ENCODE measurements around the gene CALD1.

Gene CALD1, protein sequence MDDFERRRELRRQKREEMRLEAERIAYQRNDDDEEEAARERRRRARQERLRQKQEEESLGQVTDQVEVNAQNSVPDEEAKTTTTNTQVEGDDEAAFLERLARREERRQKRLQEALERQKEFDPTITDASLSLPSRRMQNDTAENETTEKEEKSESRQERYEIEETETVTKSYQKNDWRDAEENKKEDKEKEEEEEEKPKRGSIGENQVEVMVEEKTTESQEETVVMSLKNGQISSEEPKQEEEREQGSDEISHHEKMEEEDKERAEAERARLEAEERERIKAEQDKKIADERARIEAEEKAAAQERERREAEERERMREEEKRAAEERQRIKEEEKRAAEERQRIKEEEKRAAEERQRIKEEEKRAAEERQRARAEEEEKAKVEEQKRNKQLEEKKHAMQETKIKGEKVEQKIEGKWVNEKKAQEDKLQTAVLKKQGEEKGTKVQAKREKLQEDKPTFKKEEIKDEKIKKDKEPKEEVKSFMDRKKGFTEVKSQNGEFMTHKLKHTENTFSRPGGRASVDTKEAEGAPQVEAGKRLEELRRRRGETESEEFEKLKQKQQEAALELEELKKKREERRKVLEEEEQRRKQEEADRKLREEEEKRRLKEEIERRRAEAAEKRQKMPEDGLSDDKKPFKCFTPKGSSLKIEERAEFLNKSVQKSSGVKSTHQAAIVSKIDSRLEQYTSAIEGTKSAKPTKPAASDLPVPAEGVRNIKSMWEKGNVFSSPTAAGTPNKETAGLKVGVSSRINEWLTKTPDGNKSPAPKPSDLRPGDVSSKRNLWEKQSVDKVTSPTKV

DNA sequence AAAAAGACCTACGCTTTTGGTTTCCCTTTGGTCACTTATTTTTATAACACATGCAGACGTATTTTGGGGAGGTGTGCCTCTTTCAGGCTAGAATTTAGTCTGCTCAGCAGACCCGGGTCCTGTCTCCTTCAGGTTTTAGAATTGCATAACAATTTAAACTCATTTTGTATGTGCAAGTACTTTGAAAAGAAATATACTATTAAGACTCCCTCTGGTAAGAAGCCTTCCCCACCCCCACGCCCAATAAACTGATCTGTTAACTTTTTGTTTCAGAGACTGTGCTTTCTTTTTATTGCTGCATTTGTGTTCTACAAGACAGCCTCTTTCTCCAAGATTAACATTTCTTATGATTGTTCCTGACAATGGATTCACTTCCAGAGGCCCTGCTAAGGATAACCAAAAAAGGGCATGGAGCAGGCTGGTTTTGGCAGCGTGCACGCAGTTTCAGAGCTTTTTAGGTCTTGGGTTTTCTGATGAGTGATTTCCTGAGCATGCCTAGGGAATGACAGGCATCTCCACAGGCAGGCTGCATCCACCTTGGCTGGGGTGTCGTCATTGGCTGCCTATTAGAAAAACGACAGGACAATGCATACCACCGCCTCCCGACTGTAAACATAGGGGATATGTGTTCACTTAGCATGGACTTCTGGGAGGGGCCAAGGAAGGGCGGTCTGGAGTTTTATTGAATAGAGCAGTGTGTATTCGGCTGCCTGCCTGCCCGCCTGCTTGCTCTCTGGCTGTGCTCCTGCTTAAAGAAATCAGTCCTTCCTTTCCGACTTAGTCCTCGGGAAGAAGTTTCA is at the start of gene CALD1:
Gene CALD1 (plus strand): TSS at position 694 of the 800 bp plus-strand sequence. CDS start 88,100 bp downstream, outside the sequence.
- no peak for DNase-seq

DNA sequence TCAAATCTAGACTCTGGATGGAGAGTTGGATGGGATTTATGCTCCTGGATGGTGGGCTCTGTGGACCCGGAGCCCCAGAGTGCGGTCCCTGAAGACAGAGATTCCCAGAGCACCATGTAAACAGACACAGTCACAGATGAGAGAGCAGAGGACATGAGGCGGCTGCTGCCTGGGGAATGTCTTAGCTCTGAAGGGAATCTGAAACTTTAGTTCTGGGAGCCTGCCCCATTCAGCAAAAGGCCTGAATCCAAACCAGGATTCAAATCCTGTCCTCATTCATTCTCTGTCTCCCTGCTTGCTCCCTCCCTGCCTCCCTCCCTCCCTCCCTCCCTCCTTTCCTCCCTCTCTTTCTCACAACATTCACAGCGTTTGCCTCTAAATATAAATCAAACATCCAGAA is 49.5 kb upstream of the CALD1 start:
- no peak for DNase-seq

DNA sequence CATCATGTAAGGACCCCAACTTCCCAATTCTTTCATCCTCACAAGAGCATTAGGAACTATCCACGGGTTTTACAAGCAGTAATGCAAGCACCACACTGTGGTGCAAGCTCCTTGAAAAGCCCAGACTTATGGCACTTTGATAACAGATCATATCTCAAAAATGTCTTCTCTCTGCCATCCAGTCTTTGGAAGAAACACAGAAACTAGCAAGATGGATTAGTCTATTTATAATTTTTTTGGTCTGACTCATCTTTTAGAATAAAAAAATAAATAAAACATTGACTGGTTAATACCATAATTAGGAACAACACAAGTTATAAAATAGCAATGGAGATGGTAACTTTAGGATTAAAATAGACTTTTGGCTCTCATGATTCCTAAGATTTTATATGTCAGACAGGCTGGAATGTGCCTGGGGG is 49.0 kb upstream of the CALD1 start:
- DNase-seq = no peak

DNA sequence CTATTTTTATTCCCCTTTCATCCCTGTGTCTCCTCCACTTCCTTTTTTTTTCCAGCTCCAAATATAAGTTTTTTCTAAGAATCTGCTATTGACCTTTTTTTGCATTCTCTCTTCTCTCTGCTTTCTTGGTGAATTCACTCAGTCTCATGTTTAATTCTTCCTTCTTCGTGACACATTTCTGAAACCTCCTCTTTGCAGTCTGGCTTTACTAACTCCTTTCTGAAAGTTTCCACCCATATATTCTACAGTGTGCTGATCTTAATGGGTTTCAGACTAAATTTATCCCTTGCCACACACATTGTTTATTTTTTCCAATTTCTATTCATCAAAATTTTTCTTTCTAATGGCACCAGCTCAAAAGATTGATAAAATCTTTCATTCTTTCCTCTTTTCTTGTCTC is 47.8 kb upstream of the CALD1 start:
- DNase-seq = no peak

DNA sequence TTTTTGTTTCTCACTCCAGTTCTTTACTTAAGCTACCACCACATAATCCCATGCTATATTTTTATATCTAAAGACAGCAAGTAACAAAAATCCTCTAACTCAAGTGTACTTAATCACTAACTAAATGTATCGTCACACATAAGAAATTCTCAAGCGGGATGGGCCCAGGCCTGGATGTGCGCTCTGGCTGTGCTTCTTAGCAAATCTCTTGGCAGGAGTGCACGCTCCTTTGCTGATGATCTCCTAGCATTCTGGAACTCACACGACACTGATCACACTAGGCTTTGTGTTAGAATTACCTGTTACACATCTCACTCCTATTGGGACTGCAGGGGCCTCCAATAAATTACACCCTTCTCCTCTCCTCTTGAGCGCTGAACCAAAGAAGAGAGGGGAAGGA is 46.7 kb upstream of the CALD1 start:
- no peak for DNase-seq

DNA sequence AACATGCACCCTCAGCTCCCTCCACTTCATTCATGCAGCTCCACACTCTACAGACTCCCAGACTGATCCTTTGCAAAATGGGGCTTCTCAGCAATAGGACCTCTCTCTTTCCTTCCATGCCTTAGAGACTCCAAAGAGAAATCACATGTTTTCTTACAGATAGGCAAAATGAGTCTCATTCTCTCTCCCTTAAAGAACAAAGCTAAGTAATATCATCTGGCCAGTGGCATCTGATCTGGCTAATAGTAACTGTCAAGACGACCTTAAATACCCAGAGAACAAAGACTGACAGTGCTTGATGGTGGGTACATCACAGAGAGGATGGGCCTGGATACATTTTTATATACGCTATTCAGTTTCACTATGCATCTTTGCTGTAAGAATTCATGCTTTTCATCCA is 43.1 kb upstream of the CALD1 start:
- DNase-seq = no peak

DNA sequence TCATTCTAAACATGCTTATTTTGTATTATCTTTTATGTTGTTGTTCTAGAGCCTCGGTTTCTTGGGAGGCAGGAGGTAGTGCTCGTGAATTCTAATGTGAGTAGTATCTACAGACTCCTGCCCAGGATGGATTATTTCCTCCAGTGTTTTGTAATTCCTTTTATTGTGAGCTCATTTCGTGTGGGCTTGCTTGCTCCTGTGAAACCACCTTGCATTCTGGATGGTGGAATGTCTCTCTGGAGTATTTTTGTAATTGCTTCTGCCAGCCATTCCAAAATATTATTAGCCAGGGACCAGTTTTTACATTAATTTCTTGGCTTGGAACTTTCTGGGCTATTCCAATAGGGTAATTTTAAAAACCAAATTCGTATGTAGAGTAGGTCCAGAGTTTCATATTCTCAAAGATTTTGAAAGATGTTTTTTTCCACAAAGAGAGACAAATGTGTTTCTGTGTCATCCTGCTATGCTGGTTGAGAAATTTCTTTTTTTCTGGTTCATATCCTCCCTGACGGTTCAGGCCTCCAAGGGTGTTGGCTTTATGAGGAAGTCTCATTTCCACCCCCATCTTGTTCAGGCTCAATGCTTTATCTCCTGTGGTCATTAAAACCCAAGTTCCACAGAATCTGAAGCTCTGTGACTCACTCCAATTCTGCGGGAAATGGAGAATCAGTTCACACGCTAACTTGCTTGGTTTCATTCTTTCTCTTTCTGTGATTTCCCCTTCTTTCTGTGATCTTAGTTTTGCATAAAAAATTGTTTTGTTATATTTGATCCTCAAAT is 41.7 kb upstream of the CALD1 start:
- no peak for DNase-seq

DNA sequence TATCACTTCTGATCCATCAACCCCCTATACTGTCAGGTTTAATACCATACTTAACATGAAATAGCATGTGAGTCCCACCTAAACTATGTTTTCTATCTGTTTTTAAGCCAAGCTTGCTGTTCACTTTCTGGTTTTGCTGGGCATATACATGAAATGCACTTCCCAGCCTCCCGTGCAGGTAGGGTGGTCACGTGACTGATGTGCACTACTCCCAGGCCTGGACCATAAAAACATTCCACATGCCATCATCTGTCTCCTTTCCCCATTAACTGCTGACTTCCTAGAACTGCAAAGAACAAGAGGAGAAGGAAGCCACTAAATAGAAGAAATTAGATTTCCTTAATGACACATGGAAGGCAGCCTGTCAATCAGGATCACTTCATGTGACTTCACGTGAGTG is 40.1 kb upstream of the CALD1 start:
- no peak for DNase-seq

DNA sequence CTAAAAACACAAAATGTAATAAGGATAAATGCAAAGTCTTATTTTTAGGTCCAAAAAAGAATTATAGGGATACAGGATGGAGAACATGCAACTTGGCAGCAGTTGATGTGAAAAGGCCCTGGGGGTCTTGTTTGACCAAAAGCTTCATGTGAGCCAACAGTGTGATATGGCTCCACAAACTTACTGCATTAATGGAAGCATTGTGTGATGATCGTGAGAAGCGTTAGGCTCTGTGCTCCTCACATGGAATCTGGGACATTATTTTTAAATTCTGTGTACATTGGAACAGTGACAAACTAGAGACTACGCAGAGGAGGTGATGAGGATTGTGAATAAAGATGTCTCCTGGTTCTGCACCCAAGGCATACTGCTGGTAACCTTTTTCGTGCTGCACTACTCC is 39.1 kb upstream of the CALD1 start:
- no peak for DNase-seq

DNA sequence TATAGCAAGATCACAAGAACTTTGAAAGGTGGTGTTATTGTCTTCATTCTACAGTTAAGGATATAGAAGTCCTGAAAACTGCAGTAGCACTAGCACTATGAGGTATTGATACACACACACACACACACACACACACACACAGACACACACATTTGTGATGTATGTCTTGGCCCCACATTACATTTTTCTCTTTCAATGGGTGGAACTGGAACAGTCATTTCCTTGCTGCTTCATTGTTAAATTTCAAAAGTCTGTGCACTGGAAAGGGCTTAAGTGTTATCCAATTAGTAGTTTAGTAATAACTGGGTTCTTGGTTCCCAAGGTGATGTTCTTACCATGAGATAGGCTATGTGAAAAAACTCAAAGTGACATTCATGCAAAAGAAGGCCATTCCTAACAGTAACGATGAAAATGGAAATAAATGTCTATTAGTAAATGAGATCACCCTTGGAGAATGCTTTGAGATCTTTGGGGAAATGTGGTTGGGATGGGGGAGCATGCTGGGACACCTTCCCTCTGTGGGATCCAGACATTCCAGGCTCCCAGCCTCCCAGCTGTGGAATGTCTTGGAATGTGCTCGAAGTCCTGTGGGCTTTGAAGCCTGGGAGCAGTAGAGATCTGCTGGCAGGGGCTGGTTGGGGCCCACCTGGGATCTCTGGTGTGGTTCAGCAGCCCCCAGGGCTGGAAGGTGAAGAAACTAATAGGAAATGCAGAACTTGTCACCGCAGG is 37.4 kb upstream of the CALD1 start:
- DNase-seq = no peak

DNA sequence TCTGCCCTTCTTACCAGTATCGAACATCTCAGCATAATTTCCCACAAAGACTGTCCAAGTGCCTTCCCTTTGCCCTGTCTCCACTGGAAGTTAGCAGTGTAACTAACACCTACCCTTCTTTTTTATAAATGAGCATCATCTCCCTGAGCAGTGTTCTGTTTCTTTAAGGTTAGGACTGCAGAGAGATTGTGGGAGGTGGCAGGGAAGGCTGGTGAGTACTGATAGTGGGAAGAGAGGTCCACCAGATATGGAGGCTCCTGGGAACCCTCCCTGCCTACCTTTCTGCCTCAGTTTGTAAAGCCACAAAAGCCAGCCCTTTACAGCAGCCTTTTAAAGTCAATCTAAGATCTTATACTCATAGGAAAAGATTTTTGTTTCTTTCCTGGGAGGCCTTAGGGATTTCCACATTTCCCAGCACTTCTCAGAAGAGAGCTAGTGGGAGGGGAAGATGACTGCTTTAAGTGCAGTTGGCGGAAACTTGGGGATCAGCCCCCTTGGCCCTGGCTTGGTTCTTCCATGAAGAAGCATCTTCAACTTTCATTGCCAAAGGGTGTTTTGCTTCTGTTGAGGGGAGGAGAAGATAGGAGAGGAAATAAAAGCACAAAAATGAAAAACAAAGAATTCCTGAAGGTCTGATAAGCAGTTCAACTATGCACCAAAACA is 36.6 kb upstream of the CALD1 start:
- no peak for DNase-seq

DNA sequence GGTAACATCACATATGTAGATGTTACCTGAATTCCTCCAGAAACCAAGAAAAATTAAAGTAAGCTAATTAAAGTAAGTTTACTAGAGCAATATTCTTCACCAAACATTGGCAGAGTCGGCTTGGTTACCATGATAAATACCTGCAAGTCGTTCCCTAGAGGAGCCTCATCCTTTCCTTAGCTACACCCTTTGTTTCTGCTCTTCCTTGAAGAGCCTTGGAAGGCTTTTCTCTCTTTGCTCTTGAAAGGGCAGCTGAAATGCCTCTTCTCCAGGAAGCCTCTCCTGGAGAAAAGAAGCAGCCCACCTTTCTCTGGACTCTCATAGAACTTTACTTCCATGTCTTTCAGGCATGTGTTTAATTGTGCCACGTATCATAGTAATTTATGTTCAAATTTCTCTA is 34.9 kb upstream of the CALD1 start:
- no peak for DNase-seq

DNA sequence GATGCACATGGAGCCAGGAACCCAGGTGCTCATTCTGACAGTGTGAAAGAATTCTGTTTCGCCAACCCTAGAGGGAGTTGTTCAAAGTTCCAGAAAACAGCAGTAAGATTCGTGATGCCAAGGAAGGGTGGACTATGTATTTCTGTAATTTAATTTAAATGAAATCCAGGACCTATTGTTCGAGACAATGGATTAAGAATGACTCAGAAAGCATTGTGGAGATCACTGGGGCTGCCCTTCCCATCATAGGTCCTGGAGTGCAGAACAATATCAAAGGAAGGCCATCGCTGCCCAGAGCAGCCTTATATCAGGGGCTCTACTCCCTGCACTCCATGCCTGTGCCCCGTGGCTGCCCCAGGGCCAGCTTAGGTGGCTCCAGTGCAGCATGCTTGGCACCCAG is 32.1 kb upstream of the CALD1 start:
- DNase-seq = no peak

DNA sequence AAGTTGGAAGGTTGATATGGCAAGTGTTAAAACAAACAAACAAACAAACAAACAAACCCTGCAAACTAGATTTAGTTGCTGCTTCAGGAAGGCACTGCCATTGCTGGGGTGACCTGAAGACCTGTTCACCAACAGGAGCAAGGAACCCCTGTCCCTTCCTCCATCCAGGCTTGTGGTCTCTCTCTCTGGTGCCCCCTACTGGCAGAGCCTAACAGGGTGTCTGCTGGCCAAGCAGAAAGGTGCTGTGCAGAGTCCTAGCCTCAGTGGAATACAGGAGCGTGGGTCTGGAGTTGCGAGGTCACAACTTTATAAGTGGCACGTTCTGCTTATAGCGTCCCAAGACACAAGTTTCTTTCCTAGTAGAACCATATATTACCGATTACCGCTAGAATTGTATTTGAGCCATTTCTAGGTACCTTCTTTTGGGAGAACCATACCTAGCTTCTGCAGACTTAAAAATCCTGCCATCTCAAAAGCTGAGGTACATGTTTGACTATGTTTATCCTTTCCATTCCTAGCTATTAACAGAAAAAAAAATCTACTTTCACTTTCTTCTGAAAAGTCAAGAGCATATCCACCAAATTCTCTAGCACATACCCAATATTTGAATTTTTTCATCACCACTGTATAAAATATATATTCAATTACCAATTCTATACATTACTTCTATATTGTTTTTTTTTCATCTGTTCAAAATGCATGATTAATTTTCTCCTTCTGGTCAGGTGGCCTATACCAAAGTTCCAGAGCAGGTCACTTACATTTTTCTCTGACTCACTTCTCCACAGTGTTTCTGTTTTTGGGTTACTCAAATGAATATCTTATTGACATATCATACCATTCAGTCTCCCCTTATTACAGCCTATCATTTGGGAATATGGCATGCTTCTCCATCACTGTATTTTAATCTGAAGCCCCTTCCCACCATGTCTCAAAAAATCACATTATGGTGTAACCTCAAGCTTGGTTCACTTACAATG is 29.1 kb upstream of the CALD1 start:
- DNase-seq = peak; percentile 41

DNA sequence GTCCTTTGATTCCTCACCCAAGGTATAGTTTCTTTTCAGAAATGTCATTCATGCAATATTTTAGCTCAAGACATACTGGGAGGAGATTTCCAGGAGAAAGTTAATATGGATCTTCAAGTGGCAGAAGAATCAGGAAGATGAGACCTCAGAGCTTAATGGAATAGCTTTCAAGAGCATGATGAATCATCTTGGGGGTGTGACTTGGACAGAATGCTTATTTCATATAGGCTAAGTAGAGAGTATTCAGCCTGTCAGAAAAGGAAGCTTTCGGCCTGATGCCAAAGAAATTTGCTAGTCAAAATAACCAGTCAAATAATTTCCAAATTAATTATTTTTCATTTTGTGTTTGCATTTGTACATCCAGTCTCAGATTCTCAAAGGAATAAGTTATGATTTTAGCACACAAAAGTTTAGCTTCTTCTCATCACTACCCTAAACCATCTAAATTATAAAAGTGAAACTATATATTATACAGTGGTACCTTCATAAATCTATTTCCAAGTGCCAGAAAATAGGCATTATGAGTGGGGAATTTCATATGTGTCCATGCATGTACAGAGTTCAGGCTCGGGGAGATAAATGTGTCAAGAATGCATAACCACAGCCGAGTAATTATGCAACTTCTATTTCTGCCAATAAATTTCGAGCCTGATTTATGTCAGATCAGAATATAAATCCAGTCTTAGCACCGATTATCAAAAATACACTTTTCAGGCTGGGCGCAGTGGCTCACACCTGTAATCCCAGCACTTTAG is 27.3 kb upstream of the CALD1 start:
- no peak for DNase-seq

DNA sequence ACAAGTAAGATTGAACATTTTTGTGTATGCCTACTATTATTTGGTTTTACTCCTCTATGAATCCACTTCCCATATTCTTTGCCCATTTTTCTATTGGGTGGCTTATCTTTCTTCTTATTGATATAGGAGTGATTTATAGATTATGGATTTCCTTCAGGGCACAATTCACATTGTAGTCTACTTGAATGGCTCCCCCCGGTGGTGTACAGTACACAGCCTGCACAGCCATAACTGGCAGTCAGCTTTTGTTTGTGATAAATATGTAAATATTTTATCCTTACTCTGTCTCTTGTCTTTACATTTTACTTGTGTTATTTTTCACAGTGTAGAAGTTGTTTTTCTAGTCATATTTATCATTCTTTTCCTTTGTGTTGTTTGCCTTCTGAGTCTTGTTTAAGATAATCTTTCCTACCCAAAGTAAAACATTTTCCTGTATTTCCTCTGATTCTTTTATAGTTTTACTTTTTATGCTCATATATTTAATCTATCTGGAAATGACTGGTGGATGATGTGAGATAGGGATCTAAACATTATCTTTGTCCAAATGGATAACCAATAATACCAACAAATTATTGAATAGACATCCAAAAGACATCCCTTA is 23.9 kb upstream of the CALD1 start:
- DNase-seq = no peak

DNA sequence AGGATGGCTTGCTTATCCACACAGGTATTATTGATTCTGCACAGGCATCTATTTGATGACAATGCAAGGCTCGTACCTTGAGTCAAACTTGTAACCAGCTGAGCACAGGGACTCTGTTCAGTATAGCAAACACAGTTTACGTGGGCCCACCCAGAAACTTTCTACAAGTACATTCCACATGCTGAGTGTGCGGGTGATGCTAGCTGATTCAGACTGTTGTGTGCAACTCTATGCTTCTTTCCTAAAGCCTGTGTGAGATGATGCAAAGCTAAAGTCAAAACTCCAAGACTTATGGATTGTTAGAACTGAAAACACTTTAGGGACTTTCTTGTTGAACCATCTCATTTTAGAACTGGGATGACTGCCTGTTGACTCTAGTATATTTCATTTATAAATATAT is 21.5 kb upstream of the CALD1 start:
- DNase-seq = no peak

DNA sequence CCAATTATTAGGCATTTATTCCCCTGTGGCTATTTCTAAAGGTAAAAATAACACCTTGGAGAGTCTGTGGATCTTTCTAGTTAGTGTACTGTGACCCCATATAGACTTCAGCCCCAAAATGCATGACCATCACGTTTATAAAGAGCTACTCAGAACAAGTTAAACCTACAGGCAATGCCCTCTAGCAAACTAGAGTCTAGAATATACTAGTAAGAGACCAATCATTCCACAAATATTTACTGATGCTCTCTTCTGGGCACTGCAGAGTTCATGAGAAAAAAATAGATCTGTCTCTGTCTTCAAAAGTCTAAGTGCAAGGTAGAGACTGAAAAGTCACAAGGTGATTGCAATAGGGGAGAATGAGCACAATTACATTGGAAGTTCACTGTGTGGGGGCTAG is 20.5 kb upstream of the CALD1 start:
- no peak for DNase-seq

DNA sequence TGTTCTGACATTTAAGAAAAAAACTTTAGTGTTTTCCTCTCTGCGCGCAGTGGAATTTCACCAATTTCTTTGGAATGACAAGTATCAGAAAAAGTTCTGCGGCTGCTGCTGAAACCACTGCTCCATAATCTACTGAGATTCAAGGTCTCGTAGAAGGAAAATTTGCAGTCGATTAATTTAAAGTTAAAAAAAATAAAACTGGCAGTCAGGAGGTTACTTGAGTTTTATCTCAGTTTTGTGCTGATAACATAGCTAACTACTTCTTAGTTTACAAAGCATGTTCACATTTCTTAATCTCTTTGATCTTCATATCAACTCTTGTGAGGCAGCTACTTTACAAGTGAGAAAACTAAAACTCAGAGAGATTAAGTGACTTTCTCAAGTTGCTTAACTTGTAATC is 18.2 kb upstream of the CALD1 start:
- DNase-seq = no peak
